Measurements from ENCODE around the gene BMAL2.

Gene BMAL2

GRCh38 chr12:27332714-27333402, at the start of gene BMAL2:
TSS of gene BMAL2 (plus strand) at chr12:27332836. CDS start at chr12:27333073, 237 bp downstream.
- DNase-seq (ENCODE audit: low spot score), result peak; percentile 33

GRCh38 chr12:27284021-27284420, 48.6 kb upstream of the BMAL2 start:
- no peak for DNase-seq (ENCODE audit: low spot score)

- DNase-seq (ENCODE audit: low spot score), result no peak
These were observed 47.9 kb upstream of the BMAL2 start for GRCh38 chr12:27284751-27285150.

GRCh38 chr12:27285403-27285802, 47.2 kb upstream of the BMAL2 start:
- no peak for DNase-seq (ENCODE audit: low spot score)

- DNase-seq (ENCODE audit: low spot score), result no peak
These were observed 43.2 kb upstream of the BMAL2 start for GRCh38 chr12:27289414-27289813.

GRCh38 chr12:27290501-27291168, 42.0 kb upstream of the BMAL2 start:
- DNase-seq (ENCODE audit: low spot score), result no peak

GRCh38 chr12:27291862-27292261, 40.8 kb upstream of the BMAL2 start:
- DNase-seq (ENCODE audit: low spot score), result no peak

- DNase-seq (ENCODE audit: low spot score), result no peak
These were observed 39.9 kb upstream of the BMAL2 start for GRCh38 chr12:27292718-27293117.

GRCh38 chr12:27293463-27293862, 39.2 kb upstream of the BMAL2 start:
- DNase-seq (ENCODE audit: low spot score), result no peak

GRCh38 chr12:27296674-27297073, 36.0 kb upstream of the BMAL2 start:
- DNase-seq (ENCODE audit: low spot score), result no peak

GRCh38 chr12:27297566-27297965, 35.1 kb upstream of the BMAL2 start:
- no peak for DNase-seq (ENCODE audit: low spot score)

GRCh38 chr12:27299102-27299501, 33.5 kb upstream of the BMAL2 start:
- DNase-seq (ENCODE audit: low spot score), result no peak

GRCh38 chr12:27300226-27300625, 32.4 kb upstream of the BMAL2 start:
- DNase-seq (ENCODE audit: low spot score), result no peak

GRCh38 chr12:27303139-27304111, 29.2 kb upstream of the BMAL2 start:
- no peak for DNase-seq (ENCODE audit: low spot score)

GRCh38 chr12:27304856-27305255, 27.8 kb upstream of the BMAL2 start:
- DNase-seq (ENCODE audit: low spot score), result no peak

- DNase-seq (ENCODE audit: low spot score), result peak; percentile 54
These were observed 26.8 kb upstream of the BMAL2 start for GRCh38 chr12:27305673-27306456.

GRCh38 chr12:27309293-27309994, 23.2 kb upstream of the BMAL2 start:
- DNase-seq (ENCODE audit: low spot score), result no peak

- DNase-seq (ENCODE audit: low spot score), result no peak
These were observed 22.7 kb upstream of the BMAL2 start for GRCh38 chr12:27309995-27310315.

GRCh38 chr12:27316947-27317346, 15.7 kb upstream of the BMAL2 start:
- no peak for DNase-seq (ENCODE audit: low spot score)

GRCh38 chr12:27319409-27319808, 13.2 kb upstream of the BMAL2 start:
- DNase-seq (ENCODE audit: low spot score), result no peak

GRCh38 chr12:27319848-27320247, 12.8 kb upstream of the BMAL2 start:
- DNase-seq (ENCODE audit: low spot score), result no peak

All from cerebellar cortex (tissue), 1 donor.